Measurements from ENCODE around the gene PEX5L.
A peak's percentile ranks its signal among the peaks of the same experiment; 100 is the strongest.

Gene PEX5L

GRCh38 chr3:179949412-179949811 is 87.3 kb downstream of the PEX5L start:
- FAIRE-seq = peak; percentile 29
- no peak for TF ChIP-seq CTCF (IDR thresholded peaks at IDR 0.05; ENCODE audit: insufficient read depth, missing control alignments)
- no peak for DNase-seq (ENCODE audit: insufficient read length, low spot score)

DNA sequence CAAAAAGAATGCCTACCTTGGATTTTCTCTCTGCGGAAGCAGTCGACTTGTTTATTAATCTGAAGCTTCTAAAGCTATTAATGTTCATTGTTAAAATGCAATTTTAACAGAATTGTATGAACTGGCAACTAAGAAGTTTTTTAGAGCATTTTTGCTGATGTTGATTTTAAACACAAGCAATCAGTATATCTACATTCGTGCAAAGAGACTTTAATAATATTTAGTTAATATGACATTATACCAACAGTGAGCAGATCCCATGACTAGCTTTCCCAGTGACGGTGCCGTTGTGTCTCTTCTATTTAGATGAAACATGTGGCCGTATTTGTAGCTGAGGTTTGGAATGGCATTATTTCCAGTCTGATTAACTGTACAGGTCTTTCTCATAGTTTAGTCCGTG is 88.0 kb downstream of the PEX5L start:
- TF ChIP-seq CTCF (IDR thresholded peaks at IDR 0.05; ENCODE audit: insufficient read depth, missing control alignments) = no peak
- no peak for DNase-seq (ENCODE audit: insufficient read length, low spot score)
- no peak for FAIRE-seq

DNA sequence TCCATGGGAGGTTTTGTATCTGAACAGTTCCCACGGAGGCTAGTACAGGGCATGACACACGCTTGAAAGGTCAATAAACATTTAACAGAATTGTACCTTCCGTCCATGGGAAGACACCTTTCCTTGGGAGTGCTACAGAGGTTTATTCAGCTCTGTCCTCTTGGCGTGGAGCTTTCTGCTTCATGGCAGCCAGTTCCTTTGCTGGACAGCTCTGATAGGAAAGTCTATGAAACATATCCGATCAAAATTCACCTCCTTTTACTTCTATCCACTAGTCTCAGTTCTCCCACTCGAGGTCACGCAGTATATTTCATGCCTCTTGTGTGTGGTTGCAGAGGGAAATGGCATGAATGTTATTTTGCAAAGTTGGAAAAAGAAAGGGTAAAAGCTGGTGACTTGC is 91.2 kb downstream of the PEX5L start:
- FAIRE-seq = no peak
- TF ChIP-seq CTCF (IDR thresholded peaks at IDR 0.05; ENCODE audit: insufficient read depth, missing control alignments) = no peak

DNA sequence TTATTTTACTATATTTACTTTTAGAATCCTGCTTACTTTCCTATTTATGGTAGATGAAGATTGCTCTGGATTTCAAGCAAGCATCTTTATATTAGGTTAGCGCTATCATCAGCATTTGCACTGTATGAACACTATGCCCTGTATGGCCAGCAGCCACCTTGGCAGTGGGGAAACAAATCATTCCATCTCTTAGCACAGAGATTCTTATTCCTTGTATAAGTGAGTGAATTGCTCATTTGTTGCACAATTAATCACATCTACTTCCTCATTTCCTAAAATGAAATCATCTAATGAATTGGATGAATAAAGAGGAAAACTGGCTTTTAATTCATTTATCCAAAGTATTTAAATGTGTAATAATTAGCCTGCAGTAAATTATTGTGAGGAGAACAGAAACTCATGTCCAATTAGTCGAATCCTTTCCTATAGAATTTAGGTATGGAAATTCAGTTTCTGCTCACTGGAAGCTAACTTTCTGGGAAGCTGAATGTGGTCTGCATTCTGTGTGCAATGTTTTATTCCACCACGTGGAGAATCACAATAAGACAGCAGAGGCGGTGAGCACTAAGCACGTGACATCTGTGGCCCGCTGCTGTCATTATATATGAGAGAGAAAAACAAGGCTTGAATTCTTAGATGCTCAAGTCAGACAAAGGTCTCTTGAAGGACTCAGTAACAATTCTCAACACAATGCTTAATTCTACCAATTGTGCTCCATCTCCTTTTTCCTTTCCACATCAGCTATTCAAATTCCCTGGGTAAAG is 93.4 kb downstream of the PEX5L start:
- DNase-seq (ENCODE audit: insufficient read length, low spot score) = no peak
- no peak for TF ChIP-seq CTCF (IDR thresholded peaks at IDR 0.05; ENCODE audit: insufficient read depth, missing control alignments)
- FAIRE-seq = no peak

More for the DNA sequence above, 91.2 kb downstream of the PEX5L start:
- no peak for DNase-seq (ENCODE audit: insufficient read length, low spot score)

DNA sequence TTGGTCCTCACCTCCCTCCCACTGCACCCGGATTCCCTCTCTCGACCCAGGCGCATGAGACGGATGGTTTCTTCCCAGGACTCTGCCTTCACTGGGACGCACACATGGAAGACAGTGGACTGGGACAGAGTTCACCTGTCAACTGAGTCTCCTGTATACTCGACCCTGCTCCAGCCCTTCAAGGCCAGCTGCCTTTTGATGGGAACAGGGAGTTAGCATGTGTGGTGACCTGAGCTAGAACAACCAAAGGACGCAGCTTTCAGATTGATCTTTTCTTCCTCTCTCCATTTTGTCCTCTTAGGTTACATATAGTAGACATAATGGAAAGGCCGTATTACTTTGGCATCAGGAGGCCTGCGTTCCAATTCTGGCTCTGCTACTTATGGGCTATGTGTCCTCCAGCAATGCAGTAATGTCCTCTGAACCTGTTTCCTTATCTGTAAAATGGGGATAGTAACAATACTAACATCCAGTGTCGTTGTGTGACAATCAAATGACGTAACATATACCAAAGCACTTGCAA is 94.1 kb downstream of the PEX5L start:
- DNase-seq (ENCODE audit: insufficient read length, low spot score) (no peak), FAIRE-seq (peak; percentile 21)
- TF ChIP-seq CTCF (IDR thresholded peaks at IDR 0.05; ENCODE audit: insufficient read depth, missing control alignments) = no peak

DNA sequence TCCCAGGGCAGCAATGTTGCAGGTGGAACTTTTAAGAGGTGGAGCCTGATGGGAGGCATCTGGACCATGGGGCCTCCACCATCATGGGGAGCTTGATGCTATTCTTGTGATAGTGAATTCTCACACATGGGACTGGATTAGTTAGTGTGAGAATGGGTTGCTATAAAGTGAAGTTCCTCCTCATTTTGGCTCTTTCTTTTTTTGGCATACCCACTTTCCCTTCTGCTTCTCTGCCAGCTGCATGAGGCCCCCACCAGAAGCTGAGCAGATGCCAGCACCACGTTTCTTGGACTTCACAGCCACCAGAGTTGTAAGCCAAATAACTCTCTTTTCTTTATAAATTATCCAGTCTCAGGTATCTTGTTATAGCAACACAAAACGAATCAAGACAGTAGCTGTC is 101.0 kb downstream of the PEX5L start:
- TF ChIP-seq CTCF (IDR thresholded peaks at IDR 0.05; ENCODE audit: insufficient read depth, missing control alignments) = no peak
- FAIRE-seq = no peak
- DNase-seq (ENCODE audit: insufficient read length, low spot score) = no peak

GRCh38 chr3:179933914-179934313 is 102.8 kb downstream of the PEX5L start:
- DNase-seq (ENCODE audit: insufficient read length, low spot score) = no peak
- TF ChIP-seq CTCF (IDR thresholded peaks at IDR 0.05; ENCODE audit: insufficient read depth, missing control alignments) = no peak

More at GRCh38 chr3:179933914-179934313, 102.8 kb downstream of the PEX5L start:
- FAIRE-seq = no peak

All from D721Med (cell line).